SH-SY5Y (cell line): ENCODE data around the gene CRPPA.

Source experiments
- GATA2 ChIP-seq: IDR thresholded peaks from 2 replicates; pipeline ENCODE4 v1.6.1; 2011; ENCODE audit warnings: mild to moderate bottlenecking, low read depth, low read length
- GATA3 ChIP-seq: IDR thresholded peaks from 2 replicates; pipeline ENCODE4 v1.6.1; 2011; ENCODE audit warnings: low read depth, mild to moderate bottlenecking, low read length, moderate library complexity

Gene CRPPA

GRCh38 chr7:16412274-16413254 lies 8.8 kb downstream of the CRPPA start:
- TF ChIP-seq GATA3 = no peak
- no peak for TF ChIP-seq GATA2

- TF ChIP-seq GATA3 = no peak
- TF ChIP-seq GATA2 = no peak
Measured at GRCh38 chr7:16411391-16411790, 9.9 kb downstream of the CRPPA start.

GRCh38 chr7:16409777-16410176 lies 11.6 kb downstream of the CRPPA start:
- no peak for TF ChIP-seq GATA2

DNA sequence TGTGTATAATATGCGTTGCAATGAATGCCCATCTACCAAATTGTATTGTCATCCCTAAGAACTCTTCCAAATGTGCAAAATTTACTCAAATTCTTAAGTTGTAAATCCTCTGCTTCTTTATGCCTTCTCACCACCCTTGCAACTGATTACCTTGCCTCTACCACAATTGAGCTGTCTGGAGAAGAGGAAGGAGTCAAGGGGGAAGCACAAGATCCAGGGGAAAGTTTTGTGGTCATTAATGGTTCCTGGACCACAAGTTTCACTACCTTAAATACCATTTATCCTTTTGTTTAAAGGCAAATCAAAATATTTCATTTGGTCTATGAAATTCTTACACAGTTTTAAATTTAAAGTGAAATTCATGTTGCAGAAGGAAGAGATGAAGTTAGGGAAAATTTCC lies 16.7 kb downstream of the CRPPA start:
- TF ChIP-seq GATA3 (no peak), GATA2 (no peak)

DNA sequence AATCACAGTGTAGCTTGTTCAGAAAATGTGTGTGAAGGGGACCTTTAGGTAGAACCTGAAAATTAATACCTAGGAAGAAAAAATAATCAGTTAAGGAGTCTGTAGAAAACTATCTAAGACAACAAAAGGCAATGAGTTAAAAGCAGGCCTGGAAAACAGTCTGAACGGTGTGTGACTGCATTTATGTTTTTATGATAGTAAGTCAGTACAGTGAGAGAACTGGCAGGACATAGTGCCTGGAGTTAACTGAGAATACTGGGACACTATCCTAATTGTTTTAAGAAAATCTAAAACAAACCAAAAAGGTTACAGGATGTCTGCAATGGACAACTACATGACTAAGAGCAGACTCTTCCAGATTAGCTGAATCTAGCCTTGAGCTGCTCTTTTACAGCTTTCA lies 17.9 kb downstream of the CRPPA start:
- TF ChIP-seq GATA2 = no peak
- no peak for TF ChIP-seq GATA3

GRCh38 chr7:16402940-16403339 lies 18.4 kb downstream of the CRPPA start:
- no peak for TF ChIP-seq GATA3
- no peak for TF ChIP-seq GATA2

DNA sequence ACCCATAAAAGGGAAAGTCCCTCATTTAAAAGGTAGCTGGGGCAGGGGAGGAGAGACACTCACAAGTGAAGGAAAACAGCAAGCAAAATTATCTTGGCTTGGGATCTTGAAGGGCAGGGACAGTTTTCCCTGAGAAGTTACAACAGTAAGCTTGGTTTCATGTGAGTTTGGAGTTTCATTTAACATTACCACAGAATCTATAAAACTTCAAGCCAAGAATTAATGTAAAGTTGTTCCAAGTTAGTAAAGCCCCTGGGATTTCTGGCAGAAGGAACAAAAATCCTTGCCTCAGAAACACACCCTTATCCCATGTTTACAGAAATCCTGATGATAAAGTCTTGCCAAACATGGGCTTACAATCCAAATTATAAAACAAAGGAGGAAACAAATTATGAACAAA lies 19.2 kb downstream of the CRPPA start:
- TF ChIP-seq GATA2 (no peak), GATA3 (no peak)

DNA sequence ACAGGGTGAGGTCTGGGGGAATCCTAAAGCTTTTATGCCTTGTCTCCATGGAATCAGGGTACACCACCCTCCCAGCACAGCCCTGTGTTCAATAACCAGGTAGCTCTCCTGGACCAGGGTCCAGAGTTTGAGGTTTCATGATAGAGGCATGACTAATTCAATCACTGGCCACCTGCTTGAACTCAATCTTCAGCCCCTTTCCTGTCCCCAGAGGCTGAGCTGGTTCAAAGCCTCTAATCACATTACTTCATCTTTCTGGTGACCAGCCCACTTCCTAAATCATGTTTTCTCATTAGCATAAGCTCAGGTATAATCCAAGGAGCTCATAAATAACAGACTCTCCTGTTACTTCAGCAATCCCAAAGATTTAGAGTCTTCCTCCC lies 20.5 kb downstream of the CRPPA start:
- no peak for TF ChIP-seq GATA3
- TF ChIP-seq GATA2 = no peak

GRCh38 chr7:16399916-16400892 lies 21.1 kb downstream of the CRPPA start:
- TF ChIP-seq GATA2 = no peak
- no peak for TF ChIP-seq GATA3

DNA sequence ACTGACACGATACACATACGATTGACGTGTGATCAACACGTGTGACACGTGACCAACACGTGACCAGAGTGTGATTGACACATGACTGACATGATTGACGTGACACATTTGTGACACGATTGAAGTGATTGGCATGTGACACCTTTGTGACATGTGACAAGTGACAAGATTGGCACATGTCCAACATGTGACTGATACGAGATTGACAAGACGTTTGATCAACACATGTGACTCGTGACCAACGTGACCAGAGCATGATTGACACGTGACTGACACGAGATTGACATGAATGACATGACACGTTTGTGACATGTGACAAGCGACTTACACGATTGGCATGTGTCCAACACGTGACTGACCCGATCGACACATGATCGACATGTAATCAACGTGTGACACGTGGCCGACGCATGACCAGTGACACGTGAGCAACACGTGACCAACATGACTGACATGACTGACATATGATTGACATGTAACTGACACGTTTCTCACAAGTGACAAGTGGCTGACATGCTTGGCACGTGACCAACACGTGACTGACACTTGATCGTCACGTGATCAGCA lies 22.0 kb downstream of the CRPPA start:
- TF ChIP-seq GATA3 = no peak
- no peak for TF ChIP-seq GATA2

- no peak for TF ChIP-seq GATA2
- no peak for TF ChIP-seq GATA3
Measured at GRCh38 chr7:16398146-16399017, 23.0 kb downstream of the CRPPA start.

DNA sequence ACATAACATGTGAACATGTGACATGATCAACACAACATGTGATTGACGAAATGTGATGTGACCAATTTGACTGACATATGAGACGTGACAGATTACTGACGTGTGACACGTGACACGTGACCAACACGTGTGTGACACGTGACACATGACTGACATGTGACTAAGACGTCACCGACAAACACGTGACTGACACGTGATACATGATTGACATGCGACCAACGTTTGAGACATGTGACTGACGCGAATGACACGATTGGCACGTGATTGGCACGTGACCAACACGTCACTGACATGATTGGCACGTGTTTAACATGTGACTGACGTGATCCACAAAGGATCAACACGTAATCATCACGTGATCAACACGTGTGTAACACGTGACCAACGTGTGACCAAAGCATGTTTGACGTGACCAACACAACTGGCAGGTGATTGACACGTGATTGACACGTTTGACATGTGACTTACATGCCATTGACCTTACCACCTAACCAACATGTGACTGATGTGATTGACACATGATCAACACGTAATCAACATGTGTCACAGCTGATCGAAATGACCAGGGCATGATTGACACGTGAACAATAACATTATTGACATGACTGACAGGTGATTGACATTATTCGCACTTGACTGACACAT lies 23.7 kb downstream of the CRPPA start:
- TF ChIP-seq GATA2 = no peak
- no peak for TF ChIP-seq GATA3

GRCh38 chr7:16396766-16397500 lies 24.4 kb downstream of the CRPPA start:
- TF ChIP-seq GATA2 (no peak), GATA3 (no peak)

GRCh38 chr7:16395121-16395520 lies 26.2 kb downstream of the CRPPA start:
- TF ChIP-seq GATA3 = no peak
- no peak for TF ChIP-seq GATA2
